ENCODE data around the gene HCLS1. TPM values are rescaled to one million over a fixed set of nuclear protein-coding genes. Genes with fewer than 3 reads are reported as not detected.

HCLS1 gene
- polyA plus RNA-seq, 1 donor (not counting 4 experiments of a cell fraction or from before 2014, with no cell fraction given) = 0.10 TPM

DNA sequence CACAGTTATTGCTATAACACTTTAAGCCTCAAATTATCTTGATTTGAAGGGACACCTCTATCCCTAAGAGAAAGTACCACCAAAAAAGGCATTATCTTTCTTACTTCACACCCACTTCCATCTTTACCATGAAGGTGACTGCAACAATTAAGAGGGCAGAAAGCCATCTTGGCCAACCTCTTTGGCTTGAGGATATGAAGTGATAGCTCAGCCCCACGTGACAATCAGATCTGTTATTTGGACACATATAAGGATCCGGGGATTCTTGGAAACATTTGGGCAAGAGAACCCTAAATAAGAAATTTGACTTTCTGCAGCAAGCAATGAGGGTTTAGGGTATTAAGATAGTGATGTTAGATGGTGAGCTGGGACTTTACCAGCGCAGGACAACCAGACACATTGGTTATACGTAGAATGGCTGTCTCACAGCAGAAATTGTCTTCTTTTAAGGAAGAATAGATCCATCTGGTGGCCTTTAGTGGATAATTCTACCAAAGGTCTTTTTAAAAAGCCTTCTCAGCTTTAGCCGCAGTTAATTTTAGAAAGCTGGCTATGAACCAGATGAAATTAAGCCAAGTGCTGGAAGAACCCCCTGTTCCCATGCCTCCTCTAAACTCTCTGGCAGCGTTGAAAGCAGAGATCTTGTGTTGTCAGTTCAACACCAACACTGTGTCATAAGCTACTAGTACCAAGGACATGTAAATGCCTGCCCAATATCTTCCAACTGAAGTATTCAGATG lies 12.3 kb downstream of the HCLS1 start:
- Histone ChIP-seq H3K4me1 (ENCODE audit: control insufficient read depth, extremely low read depth, insufficient read depth, low read length) (no peaks in the 10 kb centered on the region), H3K27me3 (ENCODE audit: control insufficient read depth, extremely low read depth, insufficient read depth, low read length) (no peaks in the 10 kb centered on the region), H3K36me3 (ENCODE audit: control insufficient read depth in 2 of 2, extremely low read depth in 1 of 2, insufficient read depth in 2 of 2, low read length in 2 of 2) (no peaks in the 10 kb centered on the region), H3K4me3 (ENCODE audit: control insufficient read depth in 2 of 3, extremely low read depth in 1 of 3, insufficient read depth in 2 of 3, low read depth in 1 of 3, low read length in 3 of 3) (no peak overlapping the region), H3K9me1 (ENCODE audit: control insufficient read depth, extremely low read depth, insufficient read depth, low read length) (no peaks in the 10 kb centered on the region), H2AFZ (ENCODE audit: control insufficient read depth, low read length) (no peak overlapping the region), H3K4me2 (ENCODE audit: control insufficient read depth, extremely low read depth, insufficient read depth, low read depth, low read length) (no peak overlapping the region), H3K9me3 (ENCODE audit: control insufficient read depth, low read depth, low read length) (no peaks in the 10 kb centered on the region), H3K79me2 (ENCODE audit: control insufficient read depth, insufficient read depth, low read length) (no peaks in the 10 kb centered on the region), H3K9ac (ENCODE audit: control insufficient read depth, extremely low read depth, insufficient read depth, low read length) (no peak overlapping the region), H3K27ac (ENCODE audit: control insufficient read depth, insufficient read depth, low read length) (no peak overlapping the region), H4K20me1 (ENCODE audit: control insufficient read depth, extremely low read depth, insufficient read depth, low read length) (no peaks in the 10 kb centered on the region)
- dilution Hi-C loops (cut with MboI; ENCODE audit: extremely low pct_ligation_motif_present, low sequenced_read_pairs) = no loop called here
- FAIRE-seq (no peak), DNase-seq (ENCODE audit: low read depth, low spot score) (no peak)
- no peak for TF ChIP-seq EZH2 (IDR thresholded peaks at IDR 0.05; ENCODE audit: low read length)
- TF ChIP-seq, protein P1, sequence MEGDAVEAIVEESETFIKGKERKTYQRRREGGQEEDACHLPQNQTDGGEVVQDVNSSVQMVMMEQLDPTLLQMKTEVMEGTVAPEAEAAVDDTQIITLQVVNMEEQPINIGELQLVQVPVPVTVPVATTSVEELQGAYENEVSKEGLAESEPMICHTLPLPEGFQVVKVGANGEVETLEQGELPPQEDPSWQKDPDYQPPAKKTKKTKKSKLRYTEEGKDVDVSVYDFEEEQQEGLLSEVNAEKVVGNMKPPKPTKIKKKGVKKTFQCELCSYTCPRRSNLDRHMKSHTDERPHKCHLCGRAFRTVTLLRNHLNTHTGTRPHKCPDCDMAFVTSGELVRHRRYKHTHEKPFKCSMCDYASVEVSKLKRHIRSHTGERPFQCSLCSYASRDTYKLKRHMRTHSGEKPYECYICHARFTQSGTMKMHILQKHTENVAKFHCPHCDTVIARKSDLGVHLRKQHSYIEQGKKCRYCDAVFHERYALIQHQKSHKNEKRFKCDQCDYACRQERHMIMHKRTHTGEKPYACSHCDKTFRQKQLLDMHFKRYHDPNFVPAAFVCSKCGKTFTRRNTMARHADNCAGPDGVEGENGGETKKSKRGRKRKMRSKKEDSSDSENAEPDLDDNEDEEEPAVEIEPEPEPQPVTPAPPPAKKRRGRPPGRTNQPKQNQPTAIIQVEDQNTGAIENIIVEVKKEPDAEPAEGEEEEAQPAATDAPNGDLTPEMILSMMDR (optimal IDR thresholded peaks at IDR 0.05 in 1 of 3, IDR thresholded peaks at IDR 0.05 in 1 of 3, conservative IDR thresholded peaks at IDR 0.05 in 1 of 3; ENCODE audit: extremely low read depth in 1 of 3, insufficient read depth in 2 of 3, low read length in 3 of 3) = no peak

DNA sequence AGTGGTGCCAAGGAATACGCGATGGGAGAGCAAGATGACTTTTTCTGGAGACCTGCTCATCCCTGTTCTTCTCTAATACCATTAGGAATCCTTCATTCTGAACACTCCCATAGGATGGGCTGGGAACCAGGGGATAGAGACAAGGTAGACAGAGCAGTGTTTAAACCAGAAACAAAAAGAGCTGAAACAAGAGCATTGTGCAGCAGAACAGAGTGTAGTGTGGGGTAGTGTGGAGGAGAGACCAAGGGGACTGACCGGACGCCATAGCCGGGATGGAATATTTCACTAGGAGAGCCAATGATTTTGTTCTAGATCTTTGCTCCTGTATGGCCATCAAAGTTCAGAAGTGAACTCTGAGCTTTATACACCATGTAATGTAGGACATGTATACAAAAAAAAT lies 15.6 kb downstream of the HCLS1 start:
- no peak overlapping the region for H3K4me3 ChIP-seq (ENCODE audit: control insufficient read depth in 2 of 3, extremely low read depth in 1 of 3, insufficient read depth in 2 of 3, low read depth in 1 of 3, low read length in 3 of 3)
- no peaks in the 10 kb centered on the region for H3K4me1 ChIP-seq (ENCODE audit: control insufficient read depth, extremely low read depth, insufficient read depth, low read length)
- no peak overlapping the region for H3K4me2 ChIP-seq (ENCODE audit: control insufficient read depth, extremely low read depth, insufficient read depth, low read depth, low read length)
- FAIRE-seq (no peak), DNase-seq (ENCODE audit: low read depth, low spot score) (no peak)
- H3K36me3 ChIP-seq (ENCODE audit: control insufficient read depth in 2 of 2, extremely low read depth in 1 of 2, insufficient read depth in 2 of 2, low read length in 2 of 2) = no peaks in the 10 kb centered on the region
- TF ChIP-seq EZH2 (IDR thresholded peaks at IDR 0.05; ENCODE audit: low read length) = no peak
- TF ChIP-seq, protein P1 (optimal IDR thresholded peaks at IDR 0.05 in 1 of 3, IDR thresholded peaks at IDR 0.05 in 1 of 3, conservative IDR thresholded peaks at IDR 0.05 in 1 of 3; ENCODE audit: extremely low read depth in 1 of 3, insufficient read depth in 2 of 3, low read length in 3 of 3) = no peak
- H4K20me1 ChIP-seq (ENCODE audit: control insufficient read depth, extremely low read depth, insufficient read depth, low read length) = no peaks in the 10 kb centered on the region
- no peak overlapping the region for H3K27ac ChIP-seq (ENCODE audit: control insufficient read depth, insufficient read depth, low read length)
- no peak overlapping the region for H3K9ac ChIP-seq (ENCODE audit: control insufficient read depth, extremely low read depth, insufficient read depth, low read length)
- H3K79me2 ChIP-seq (ENCODE audit: control insufficient read depth, insufficient read depth, low read length) = no peaks in the 10 kb centered on the region
- H2AFZ ChIP-seq (ENCODE audit: control insufficient read depth, low read length) = no peak overlapping the region
- no peaks in the 10 kb centered on the region for H3K9me3 ChIP-seq (ENCODE audit: control insufficient read depth, low read depth, low read length)
- no peaks in the 10 kb centered on the region for H3K27me3 ChIP-seq (ENCODE audit: control insufficient read depth, extremely low read depth, insufficient read depth, low read length)
- dilution Hi-C loops (cut with MboI; ENCODE audit: extremely low pct_ligation_motif_present, low sequenced_read_pairs) = no loop called here
- H3K9me1 ChIP-seq (ENCODE audit: control insufficient read depth, extremely low read depth, insufficient read depth, low read length) = no peaks in the 10 kb centered on the region

Measured in keratinocyte (primary cell).